Stimulated activated CD4-positive, alpha-beta T cell treated with anti-CD3 and anti-CD28 coated beads, Interleukin-12 subunit alpha, Interleukin-12 subunit beta, amount 100 ng/mL, for 48 hours (primary cell): ENCODE measurements around the gene RPLP2.

ENCODE experiments used
- DNase-seq, 3 donors: peaks; one replicate each; pipeline ENCODE4 v3.0.0-alpha.2; 2020; ENCODE audit warnings: low read depth in 2 of 3, low spot score in 1 of 3

The RPLP2 gene

GRCh38 chr11:809287-810039 is at the start of gene RPLP2:
RPLP2 (plus strand) TSS chr11:809967; CDS start chr11:810235, 268 bp downstream.
- peak; percentile 96 to 98 (median 97) for DNase-seq

GRCh38 chr11:760236-760635 is 49.5 kb upstream of the RPLP2 start:
- no peak for DNase-seq

- DNase-seq = no peak
Measured at GRCh38 chr11:761526-762108, 48.1 kb upstream of the RPLP2 start.

GRCh38 chr11:762421-763072 is 47.2 kb upstream of the RPLP2 start:
- no peak for DNase-seq

GRCh38 chr11:763073-763463 is 46.7 kb upstream of the RPLP2 start:
- no peak for DNase-seq

- DNase-seq = no peak
Measured at GRCh38 chr11:763549-764321, 46.0 kb upstream of the RPLP2 start.

- no peak for DNase-seq
Measured at GRCh38 chr11:764322-765024, 45.3 kb upstream of the RPLP2 start.

GRCh38 chr11:765025-765801 is 44.6 kb upstream of the RPLP2 start:
- DNase-seq = peak in 2 of 3 donors; percentile 28 to 52

GRCh38 chr11:765802-766091 is 44.0 kb upstream of the RPLP2 start:
- DNase-seq = no peak

- no peak for DNase-seq
Measured at GRCh38 chr11:766106-766935, 43.4 kb upstream of the RPLP2 start.

- no peak for DNase-seq
Measured at GRCh38 chr11:766936-767210, 42.9 kb upstream of the RPLP2 start.

- no peak for DNase-seq
Measured at GRCh38 chr11:767238-767637, 42.5 kb upstream of the RPLP2 start.

- no peak for DNase-seq
Measured at GRCh38 chr11:769887-770641, 39.7 kb upstream of the RPLP2 start.

- no peak for DNase-seq
Measured at GRCh38 chr11:770642-771616, 38.8 kb upstream of the RPLP2 start.

- no peak for DNase-seq
Measured at GRCh38 chr11:771617-772204, 38.1 kb upstream of the RPLP2 start.

GRCh38 chr11:772429-773390 is 37.1 kb upstream of the RPLP2 start:
- DNase-seq = no peak
